22Rv1 (cell line): ENCODE measurements around the gene FRMD8.

ENCODE experiments used
- H3K27ac ChIP-seq: fragments of 450-650 bp; 2 replicates; pipeline ENCODE4 v1.5.1; 2017
- ZFX ChIP-seq: fragments of 450-650 bp; IDR thresholded peaks from 2 replicates; pipeline ENCODE4 v1.6.1; 2017; ENCODE audit warnings: antibody characterized with exemption, borderline replicate concordance
- TF ChIP-seq, protein P1 (sequence below): fragments of 450-650 bp; IDR thresholded peaks from 2 replicates; pipeline ENCODE4 v1.5.1; 2017; ENCODE audit warnings: mild to moderate bottlenecking

FRMD8 gene

GRCh38 chr11:65415499-65416340 lies 29.3 kb downstream of the FRMD8 start:
- TF ChIP-seq ZFX: no peak
- TF ChIP-seq, protein P1, sequence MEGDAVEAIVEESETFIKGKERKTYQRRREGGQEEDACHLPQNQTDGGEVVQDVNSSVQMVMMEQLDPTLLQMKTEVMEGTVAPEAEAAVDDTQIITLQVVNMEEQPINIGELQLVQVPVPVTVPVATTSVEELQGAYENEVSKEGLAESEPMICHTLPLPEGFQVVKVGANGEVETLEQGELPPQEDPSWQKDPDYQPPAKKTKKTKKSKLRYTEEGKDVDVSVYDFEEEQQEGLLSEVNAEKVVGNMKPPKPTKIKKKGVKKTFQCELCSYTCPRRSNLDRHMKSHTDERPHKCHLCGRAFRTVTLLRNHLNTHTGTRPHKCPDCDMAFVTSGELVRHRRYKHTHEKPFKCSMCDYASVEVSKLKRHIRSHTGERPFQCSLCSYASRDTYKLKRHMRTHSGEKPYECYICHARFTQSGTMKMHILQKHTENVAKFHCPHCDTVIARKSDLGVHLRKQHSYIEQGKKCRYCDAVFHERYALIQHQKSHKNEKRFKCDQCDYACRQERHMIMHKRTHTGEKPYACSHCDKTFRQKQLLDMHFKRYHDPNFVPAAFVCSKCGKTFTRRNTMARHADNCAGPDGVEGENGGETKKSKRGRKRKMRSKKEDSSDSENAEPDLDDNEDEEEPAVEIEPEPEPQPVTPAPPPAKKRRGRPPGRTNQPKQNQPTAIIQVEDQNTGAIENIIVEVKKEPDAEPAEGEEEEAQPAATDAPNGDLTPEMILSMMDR: no peak
- peak overlapping the region; percentile 100 for H3K27ac ChIP-seq

DNA sequence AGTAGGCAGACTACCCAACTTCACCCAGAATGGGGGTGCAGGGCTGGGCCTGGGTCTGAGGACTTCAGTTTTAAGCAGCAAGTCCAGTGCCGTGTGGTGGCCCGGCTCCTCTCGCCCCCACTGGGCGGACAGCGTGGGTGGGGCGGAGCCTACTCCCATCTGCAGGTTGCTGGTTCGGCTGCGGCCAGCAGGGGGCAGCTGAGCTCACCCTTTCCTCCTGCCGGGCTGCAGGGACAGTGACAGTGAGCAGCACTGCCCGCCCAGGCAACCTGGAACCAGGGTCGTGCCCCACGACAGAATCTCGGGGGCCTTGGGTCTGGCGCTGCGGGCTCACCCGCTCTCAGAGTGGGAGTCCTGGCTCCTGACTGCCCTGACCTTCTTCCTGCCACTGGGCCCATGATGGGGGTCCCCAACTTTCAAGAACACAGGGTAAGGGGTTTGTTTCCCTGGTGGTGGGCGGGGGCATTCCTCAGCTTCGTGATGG lies 29.9 kb downstream of the FRMD8 start:
- H3K27ac ChIP-seq: peak overlapping the region; percentile 100
- TF ChIP-seq ZFX: no peak
- TF ChIP-seq, protein P1: peak; percentile 96

DNA sequence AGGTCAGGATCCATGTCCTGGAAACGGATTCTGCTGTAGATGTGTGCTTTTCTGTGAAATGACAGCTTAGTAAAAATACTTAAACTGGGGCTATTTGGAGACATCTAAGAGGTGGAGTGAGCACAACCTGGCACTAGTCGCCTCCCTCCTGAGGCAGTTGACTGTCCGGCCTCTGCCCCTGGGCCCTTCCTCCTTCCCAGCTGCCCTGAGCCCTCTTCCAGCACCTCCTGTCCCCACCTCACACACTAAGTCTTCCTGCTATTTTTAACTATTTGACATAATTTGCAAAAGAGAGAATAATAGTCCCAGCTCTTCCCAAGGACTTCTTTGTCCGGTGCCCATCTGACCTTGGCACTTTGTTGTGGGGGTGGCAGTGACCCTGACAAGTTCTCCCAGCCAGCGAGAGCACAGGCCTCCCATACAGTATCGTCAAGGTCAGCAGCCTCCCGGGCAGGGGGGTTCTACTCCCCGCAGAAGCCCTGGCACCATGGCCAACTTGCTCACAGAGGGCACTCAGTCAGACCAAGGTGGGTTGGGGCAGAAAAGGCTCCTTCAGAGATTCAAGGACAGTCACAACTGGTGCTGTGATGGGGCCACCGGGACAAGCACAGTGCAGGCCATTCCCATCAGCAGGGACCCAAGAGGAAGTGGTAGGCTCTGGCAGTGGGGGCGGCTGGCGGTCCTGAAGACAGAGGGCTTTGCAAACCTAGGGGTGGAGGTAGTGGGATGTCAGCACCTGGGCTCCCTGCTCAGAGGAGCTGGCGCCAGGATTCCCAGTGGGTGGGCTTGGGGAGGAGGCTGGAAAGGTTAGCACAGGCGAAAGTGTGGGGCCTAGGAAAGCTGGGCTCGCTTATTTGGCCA lies 30.6 kb downstream of the FRMD8 start:
- no peak for TF ChIP-seq ZFX
- TF ChIP-seq, protein P1: no peak
- peak overlapping the region; percentile 100 for H3K27ac ChIP-seq

- peak overlapping the region; percentile 100 for H3K27ac ChIP-seq
- TF ChIP-seq ZFX: no peak
- TF ChIP-seq, protein P1: no peak
Observed at GRCh38 chr11:65417702-65418430, 31.4 kb downstream of the FRMD8 start.

- peak overlapping the region; percentile 100 for H3K27ac ChIP-seq
- TF ChIP-seq, protein P1: no peak
- no peak for TF ChIP-seq ZFX
Observed at GRCh38 chr11:65418431-65418680, 31.9 kb downstream of the FRMD8 start.

GRCh38 chr11:65418681-65419459 lies 32.4 kb downstream of the FRMD8 start:
- peak overlapping the region; percentile 100 for H3K27ac ChIP-seq
- TF ChIP-seq, protein P1: no peak
- TF ChIP-seq ZFX: no peak
